ENCODE data around the gene LRRC26. TPM values are rescaled to one million over a fixed set of nuclear protein-coding genes. Genes with fewer than 3 reads are reported as not detected.

LRRC26 gene
- total RNA-seq, 2 donors from 2014 or later: not detected

DNA sequence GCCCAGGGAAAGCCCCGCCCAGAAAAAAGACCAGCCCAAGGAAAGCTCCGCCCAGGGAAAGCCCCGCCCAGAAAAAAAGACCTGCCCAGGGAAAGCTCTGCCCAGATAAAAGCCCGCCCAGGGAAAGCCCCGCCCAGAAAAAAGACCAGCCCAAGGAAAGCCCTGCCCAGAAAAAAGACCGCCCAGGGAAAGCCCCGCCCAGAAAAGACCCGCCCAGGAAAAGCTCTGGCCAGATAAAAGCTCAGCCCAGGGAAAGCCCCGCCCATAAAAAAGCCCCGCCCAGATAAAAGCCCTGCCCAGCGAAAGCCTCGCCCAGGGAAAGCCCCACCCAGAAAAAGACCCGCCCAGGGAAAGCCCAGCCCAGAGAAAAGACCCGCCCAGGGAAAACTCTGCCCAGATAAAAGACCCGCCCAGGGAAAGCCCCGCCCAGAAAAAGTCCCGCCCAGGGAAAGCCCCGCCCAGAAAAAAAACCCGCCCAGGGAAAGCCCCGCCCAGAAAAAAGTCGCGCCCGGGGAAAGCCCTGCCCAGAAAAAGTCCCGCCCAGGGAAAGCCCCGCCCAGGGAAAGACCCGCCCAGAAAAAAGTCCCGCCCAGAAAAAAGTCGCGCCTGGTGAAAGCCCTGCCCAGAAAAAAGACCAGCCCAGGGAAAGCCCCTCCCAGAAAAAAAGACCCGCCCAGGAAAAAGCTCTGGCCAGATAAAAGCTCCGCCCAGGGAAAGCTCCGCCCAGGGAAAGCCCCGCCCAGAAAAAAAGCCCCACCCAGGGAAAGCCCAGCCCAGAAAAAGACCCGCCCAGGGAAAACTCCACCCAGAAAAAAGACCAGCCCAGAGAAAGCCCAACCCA lies 19.0 kb downstream of the LRRC26 start:
- H3K27ac Mint-ChIP-seq: no peak overlapping the region
- ATAC-seq: peak; percentile 71 to 72
- no peaks in the 10 kb centered on the region for H3K36me3 Mint-ChIP-seq
- DNase-seq (ENCODE audit: low spot score in 2 of 2): peak; percentile 65 to 89
- H3K9me3 Mint-ChIP-seq: no peaks in the 10 kb centered on the region

DNA sequence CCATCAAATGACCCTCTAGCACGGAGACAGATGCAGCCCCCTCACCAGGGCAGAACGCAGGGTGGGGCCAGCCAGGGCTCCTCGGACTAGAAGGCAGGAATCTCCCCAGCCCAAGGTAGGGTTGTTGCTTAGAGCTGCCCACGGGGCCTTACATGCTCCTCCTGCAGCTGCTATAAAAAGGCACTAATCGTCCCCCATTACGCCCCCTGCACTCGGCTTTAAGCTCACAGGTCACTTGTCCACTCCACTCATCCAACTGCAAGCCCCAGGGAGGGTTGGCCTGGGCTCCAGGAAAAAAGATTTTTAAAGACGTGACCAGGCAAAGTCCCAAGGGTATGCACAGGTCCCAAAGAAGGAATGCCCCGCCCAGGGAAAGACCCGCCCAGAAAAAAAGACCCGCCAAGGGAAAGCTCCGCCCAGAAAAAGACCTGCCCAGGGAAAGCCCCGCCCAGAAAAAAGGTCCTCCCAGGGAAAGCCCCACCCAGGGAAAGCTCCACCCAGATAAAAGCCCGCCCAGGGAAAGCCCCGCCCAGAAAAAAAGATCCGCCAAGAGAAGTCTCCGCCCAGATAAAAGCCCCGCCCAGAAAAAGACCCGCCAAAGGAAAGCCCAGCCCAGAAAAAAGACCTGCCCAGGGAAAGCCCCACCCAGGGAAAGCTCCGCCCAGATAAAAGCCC lies 19.8 kb downstream of the LRRC26 start:
- Mint-ChIP-seq H3K9me3 (no peaks in the 10 kb centered on the region), H3K27ac (no peak overlapping the region)

DNA sequence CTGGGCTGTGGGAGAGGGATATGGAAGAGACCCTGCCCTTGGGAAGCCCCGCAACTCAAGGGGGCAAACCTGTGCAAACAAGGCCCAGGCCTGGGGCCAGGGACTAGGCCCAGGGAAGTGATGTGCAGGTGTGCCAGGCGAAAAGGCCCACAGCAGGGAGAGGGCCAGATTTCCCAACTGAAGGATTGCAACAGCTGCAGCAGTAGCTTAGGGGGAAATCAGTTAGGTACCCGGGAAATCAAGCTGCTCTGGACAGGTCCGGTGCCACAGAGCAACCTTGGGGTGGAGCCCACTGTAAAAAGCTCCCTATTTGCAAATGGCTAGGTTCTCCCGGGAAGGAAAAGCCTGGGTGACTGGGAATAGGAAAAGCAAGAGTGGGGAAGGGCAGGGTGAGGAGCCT lies 20.5 kb downstream of the LRRC26 start:
- H3K36me3 Mint-ChIP-seq: no peaks in the 10 kb centered on the region
- H3K27ac Mint-ChIP-seq: no peak overlapping the region
- no peak for DNase-seq (ENCODE audit: low spot score in 2 of 2)
- ATAC-seq: no peak
- H3K9me3 Mint-ChIP-seq: no peaks in the 10 kb centered on the region

More for the DNA sequence above, 19.8 kb downstream of the LRRC26 start:
- DNase-seq (ENCODE audit: low spot score in 2 of 2) (no peak), ATAC-seq (peak in 1 of 2 donors; percentile 18)
- H3K36me3 Mint-ChIP-seq: no peaks in the 10 kb centered on the region

DNA sequence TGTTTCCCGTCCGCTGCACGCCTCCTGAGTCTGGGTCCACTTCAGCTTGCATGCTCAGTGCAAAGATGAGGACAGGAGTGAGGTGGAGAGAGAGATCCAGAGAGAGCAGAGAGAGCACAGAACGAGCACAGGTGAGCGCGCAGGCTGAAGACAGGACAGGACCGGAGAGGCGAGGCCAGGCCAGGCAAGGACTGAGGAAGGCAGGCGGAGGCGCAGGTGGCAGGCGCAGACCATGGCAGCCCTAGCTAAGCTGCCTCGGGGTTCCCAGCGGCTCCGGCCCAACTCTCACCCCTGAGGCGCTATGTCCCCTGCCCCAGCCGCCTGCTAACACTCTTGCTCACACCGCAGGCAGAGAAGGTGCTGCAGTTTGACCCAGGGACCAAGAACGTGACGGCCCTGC lies 21.2 kb downstream of the LRRC26 start:
- DNase-seq (ENCODE audit: low spot score in 2 of 2) (no peak), ATAC-seq (no peak)
- H3K9me3 Mint-ChIP-seq: no peaks in the 10 kb centered on the region
- no peaks in the 10 kb centered on the region for H3K36me3 Mint-ChIP-seq
- no peak overlapping the region for H3K27ac Mint-ChIP-seq

DNA sequence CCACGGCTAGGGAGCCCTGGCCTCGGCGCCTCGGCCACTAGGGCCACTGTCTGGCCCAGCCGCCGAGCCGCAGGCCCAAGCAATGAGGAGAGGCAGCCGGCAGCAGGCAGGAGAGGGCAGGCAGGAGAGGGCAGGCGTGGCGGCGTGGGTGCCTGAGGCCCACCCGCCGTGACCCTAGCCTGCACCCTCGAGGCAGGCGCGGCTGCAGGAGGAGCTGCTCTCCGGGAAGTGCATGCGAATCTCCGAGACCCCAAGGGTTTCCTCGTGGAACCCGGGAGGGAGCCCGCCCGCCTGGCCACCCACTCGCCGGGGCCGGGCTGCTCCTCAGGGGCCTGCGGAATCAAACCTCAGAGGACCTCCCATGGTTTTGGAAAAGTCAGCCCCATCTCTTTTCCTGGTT lies 21.6 kb downstream of the LRRC26 start:
- H3K36me3 Mint-ChIP-seq: no peaks in the 10 kb centered on the region
- H3K27ac Mint-ChIP-seq: no peak overlapping the region
- no peak for ATAC-seq
- DNase-seq (ENCODE audit: low spot score in 2 of 2): no peak
- no peaks in the 10 kb centered on the region for H3K9me3 Mint-ChIP-seq

DNA sequence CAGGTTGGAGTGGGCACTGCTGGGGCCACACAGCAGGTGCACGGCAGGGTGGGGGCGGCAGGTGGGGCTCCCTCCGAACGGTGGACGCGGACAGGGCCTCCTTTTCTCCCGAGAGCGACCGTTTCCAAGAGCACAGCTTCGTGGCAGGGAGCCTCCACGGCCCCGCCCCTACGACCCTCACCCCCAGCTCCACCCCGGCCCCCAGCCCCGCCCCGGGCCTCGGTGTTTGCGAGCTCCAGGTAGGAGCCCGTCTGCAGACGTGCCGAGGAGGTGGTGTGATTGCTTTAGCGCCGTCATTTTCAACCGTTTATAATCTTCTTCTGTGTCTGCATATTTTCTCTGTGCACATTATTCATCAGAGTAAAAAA lies 22.1 kb downstream of the LRRC26 start:
- DNase-seq (ENCODE audit: low spot score in 2 of 2): no peak
- no peak for ATAC-seq
- Mint-ChIP-seq H3K36me3 (no peaks in the 10 kb centered on the region), H3K27ac (no peak overlapping the region), H3K9me3 (no peaks in the 10 kb centered on the region)

DNA sequence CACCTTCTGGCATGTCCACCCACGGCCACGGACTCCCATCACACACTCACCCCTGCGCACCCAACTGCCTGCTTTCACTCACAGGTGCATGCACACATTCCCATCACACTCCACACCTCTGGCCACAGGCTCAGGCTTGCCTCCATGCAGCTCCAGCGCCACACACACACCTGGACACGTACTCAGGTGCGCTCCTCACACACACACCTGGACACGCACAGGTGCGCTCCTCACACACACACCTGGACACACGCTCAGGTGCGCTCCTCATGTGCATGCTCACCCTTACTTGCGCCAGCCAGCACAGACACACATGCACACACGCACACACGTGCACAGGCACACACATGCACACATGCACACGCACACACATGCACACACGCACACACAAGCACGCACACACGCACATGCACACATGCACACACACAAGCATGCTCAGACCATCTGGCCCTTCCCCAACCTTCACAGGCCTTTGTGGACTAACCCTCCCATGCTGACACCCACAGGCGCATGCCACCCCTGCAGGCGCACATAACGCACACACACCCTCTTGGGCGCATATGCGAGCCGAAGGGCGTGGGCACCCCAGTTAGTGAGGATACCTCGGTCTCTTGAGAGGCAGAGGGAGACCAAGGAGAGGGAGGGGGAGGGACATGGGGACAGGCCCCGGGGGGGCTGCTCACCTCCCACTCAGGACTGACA lies 22.6 kb downstream of the LRRC26 start:
- ATAC-seq (no peak), DNase-seq (ENCODE audit: low spot score in 2 of 2) (no peak)
- Mint-ChIP-seq H3K9me3 (no peaks in the 10 kb centered on the region), H3K27ac (no peak overlapping the region), H3K36me3 (no peaks in the 10 kb centered on the region)

DNA sequence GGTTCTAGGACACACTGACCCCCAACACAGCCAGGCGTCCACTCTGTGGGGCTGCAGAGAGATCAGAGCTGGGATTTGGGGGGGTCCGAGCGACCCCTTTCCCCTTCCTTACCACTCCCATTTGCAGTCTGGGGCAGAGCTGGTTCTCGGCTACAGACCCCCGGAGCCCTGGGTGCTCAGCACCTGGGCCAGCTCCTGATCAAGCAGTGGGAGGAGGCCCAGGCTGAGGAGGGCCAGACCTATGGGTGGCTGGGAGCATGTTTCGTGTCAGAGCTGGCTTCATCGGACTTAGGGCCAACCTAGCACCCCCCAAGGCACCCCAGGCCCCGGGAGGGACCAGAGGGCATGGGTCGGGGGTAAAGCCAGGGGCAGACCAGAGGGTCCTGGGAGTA lies 23.3 kb downstream of the LRRC26 start:
- DNase-seq (ENCODE audit: low spot score in 2 of 2): no peak
- Mint-ChIP-seq H3K27ac (no peak overlapping the region), H3K36me3 (no peaks in the 10 kb centered on the region), H3K9me3 (no peaks in the 10 kb centered on the region)
- no peak for ATAC-seq

DNA sequence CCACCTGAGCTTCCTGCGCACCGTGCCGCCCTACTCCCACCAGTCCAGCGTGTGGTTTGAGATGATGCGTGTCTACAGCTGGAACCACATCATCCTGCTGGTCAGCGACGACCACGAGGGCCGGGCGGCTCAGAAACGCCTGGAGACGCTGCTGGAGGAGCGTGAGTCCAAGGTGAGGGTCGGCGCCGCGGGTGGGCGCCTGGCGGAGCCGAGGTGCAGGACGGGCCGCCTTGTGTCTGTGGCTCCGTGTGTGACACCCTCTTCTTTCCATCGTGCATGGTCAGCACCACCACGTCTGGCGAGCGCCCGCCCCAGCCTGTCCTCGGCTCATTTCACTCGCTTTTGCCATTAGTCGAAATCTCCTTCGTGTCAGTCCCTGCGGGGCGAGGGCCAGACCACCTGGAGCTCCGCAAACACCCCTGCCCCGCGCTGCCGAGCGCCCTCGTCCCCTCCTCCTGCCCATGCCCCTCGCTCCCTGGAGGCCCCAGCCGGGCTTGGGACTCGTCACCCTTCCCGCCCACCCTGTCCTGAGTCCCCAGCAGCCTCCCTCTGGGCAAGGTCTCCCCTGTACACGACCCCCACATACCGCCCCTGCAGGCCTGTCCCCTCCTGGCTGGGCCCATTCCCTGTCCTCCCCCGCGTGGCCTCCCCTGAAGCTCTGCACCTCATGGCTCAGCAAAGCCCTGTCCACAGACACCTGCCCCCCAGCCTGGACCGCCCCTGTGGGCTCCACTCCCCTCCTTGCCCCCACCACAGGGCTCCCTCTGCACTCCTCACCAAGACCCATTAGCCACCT lies 23.9 kb downstream of the LRRC26 start:
- Mint-ChIP-seq H3K9me3 (no peaks in the 10 kb centered on the region), H3K36me3 (no peaks in the 10 kb centered on the region), H3K27ac (no peak overlapping the region)
- no peak for ATAC-seq
- DNase-seq (ENCODE audit: low spot score in 2 of 2): no peak

DNA sequence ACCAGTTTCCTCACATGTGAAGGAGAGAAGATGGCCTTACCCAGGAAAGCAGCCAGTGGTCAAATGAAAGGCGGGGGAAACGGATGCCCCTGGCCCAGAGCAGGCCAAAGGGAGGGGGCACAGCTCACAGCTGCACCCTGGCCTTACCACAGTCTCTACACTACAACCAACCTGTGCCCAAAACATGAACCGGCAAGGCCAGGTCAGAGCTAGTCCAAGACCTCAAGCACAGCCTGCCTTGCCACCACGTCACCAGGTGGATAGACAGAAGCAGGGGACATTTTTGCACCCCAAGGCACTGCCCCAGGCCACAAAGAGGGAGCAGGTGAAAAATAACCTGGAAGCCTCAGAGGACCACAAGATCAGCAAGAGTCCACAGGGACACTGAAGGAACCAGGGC lies 26.4 kb downstream of the LRRC26 start:
- H3K9me3 Mint-ChIP-seq: no peaks in the 10 kb centered on the region

DNA sequence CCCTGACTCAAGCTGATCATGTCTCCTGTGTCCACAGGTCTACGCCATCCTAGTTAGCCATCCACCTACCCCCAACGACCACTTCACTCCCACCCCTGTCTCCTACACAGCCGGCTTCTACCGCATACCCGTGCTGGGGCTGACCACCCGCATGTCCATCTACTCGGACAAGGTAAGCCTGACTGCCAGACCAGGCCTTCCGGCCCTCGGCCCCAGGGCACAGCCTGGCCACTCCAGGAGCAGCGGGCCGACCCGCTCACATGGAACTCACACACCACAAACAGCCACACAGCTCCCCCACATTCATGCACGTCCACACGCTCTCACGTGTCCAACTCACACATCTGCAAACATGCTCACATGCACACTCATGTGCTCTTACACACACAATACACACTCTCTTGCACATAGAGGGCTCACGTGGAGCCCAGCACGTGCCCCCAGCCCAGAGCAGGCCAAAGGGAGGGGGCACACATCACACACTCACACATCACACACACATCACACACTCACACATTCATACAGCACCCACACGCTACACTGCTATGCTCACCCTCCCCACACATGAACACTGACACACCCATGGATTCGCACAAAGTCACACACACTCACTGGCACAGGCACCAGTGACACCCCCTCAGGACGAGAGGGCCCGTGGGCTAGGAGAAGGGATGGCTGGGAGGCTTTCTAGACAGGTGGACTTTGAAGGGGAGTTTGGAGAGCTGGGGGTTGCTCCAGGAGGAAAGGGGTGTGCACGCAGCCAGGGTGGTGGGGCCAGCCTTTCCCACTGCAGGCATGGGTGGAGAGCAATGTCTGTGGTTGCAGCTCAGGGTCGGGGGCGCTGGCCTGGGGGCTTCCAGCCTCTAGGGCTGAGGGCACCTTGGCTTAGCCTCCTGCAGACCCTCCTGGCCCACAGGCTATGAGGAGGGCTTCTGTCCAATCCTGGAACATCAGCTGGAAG lies 27.6 kb downstream of the LRRC26 start:
- Mint-ChIP-seq H3K9me3 (no peaks in the 10 kb centered on the region), H3K36me3 (peaks cover 0 to 6% of the 10 kb centered on the region in 2 donors), H3K27ac (no peak overlapping the region)
- DNase-seq (ENCODE audit: low spot score in 2 of 2) (no peak), ATAC-seq (no peak)

More for the DNA sequence above, 26.4 kb downstream of the LRRC26 start:
- DNase-seq (ENCODE audit: low spot score in 2 of 2) (no peak), ATAC-seq (no peak)
- Mint-ChIP-seq H3K36me3 (peaks cover 0 to 6% of the 10 kb centered on the region in 2 donors), H3K27ac (no peak overlapping the region)

DNA sequence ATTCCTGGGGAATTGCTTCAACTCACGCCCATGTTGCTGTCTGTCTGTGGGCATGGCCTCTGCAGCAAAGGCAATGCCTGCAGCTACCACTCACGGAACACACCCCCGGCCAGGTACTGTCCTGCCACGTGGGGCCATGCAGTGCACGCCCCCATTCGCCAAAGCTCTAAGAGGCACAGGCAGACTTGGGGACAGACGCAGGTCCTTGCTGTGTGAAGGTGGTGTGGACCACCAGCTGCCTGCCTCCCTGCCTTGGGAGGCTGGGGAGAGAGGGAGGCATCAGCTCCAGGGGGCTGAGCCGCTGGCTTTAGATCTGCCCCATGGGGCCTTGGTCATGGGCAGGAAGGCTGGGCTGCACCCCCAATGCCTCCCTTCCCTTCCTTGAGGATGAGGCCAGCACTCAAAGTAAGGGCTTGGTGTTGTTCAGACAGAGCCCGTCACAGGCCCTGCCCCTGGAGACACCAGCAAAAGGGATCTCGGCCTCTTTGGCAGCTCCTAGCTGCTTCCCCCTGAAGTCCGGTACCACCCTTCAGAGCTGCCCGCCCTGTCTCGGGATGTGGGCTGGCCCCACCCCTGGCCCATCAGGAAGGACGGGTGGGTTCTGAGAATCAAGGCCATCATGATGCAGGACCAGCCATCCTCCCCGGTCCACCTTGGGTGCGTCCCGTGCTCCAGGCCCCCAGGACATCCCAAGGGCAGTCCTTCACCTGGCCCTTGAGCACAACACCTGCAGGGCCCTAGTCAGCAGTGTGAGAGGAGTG lies 28.6 kb downstream of the LRRC26 start:
- no peak for ATAC-seq
- Mint-ChIP-seq H3K9me3 (no peaks in the 10 kb centered on the region), H3K27ac (no peak overlapping the region), H3K36me3 (peaks cover 0 to 6% of the 10 kb centered on the region in 2 donors)
- DNase-seq (ENCODE audit: low spot score in 2 of 2): no peak

DNA sequence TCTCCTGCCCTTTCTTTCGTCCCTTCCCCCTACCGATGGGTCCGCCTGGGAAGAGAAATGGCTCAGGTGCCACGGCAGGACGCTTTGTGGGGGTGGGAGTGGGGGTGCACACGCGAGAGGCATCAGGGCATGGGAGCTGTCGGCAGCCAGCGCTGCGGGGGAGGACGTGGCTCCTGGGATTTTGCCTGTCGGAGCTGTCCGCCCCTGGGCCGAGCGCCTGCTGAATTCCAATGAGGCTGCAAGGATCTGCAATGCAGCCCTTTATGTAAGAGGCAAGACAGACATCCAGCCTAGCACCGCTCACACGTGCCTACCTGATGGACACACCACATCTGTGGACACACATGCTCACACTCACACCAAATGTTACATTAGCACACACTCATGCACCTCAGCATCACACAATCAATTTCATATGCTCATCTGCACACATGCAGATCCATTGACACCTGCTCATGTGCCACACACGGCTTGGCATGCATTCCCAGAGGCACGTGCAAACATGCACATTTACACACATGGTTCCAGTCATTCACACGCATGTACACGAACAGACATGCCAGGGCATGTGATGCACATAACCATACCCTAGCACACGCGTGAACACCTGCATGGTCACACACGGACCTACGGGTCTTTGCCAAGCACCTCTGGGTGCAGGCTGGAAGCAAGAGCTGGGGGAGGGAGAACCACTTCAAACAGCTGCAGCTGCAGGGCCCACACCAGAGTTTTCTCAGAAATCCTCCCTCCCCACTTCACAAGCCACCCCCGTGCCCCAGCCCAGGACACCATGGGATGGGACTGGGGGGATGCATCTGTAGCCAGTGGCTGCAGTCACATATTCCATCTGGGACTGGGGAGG lies 29.5 kb downstream of the LRRC26 start:
- Mint-ChIP-seq H3K36me3 (peaks cover 0 to 6% of the 10 kb centered on the region in 2 donors), H3K27ac (no peak overlapping the region), H3K9me3 (no peaks in the 10 kb centered on the region)
- DNase-seq (ENCODE audit: low spot score in 2 of 2) (no peak), ATAC-seq (no peak)

DNA sequence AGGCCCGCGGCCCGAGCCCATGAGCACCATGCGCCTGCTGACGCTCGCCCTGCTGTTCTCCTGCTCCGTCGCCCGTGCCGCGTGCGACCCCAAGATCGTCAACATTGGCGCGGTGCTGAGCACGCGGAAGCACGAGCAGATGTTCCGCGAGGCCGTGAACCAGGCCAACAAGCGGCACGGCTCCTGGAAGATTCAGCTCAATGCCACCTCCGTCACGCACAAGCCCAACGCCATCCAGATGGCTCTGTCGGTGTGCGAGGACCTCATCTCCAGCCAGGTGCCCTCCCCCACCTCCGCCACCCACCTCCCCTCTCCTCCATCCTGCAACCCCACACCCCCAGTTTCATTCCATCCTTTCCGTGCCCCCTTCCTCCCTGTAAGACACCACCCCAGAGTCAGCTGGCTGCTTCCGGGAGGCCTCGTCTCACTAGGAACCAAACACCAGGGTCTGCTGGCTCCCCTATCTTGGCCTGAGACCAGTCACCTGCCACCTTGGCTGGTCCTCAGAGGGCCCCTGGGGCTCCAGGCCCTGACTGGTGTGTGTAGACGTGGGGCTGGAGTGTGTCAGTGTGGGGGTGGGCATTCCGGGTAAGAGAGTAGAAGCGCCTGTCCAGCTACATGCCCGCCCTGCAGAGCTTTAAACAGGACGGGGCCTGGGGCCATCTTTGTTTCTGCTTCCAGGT lies 30.2 kb downstream of the LRRC26 start:
- Mint-ChIP-seq H3K27ac (no peak overlapping the region), H3K36me3 (peaks cover 0 to 6% of the 10 kb centered on the region in 2 donors), H3K9me3 (no peaks in the 10 kb centered on the region)
- no peak for ATAC-seq
- no peak for DNase-seq (ENCODE audit: low spot score in 2 of 2)
